ENCODE results near the gene CTDP1.

DNA sequence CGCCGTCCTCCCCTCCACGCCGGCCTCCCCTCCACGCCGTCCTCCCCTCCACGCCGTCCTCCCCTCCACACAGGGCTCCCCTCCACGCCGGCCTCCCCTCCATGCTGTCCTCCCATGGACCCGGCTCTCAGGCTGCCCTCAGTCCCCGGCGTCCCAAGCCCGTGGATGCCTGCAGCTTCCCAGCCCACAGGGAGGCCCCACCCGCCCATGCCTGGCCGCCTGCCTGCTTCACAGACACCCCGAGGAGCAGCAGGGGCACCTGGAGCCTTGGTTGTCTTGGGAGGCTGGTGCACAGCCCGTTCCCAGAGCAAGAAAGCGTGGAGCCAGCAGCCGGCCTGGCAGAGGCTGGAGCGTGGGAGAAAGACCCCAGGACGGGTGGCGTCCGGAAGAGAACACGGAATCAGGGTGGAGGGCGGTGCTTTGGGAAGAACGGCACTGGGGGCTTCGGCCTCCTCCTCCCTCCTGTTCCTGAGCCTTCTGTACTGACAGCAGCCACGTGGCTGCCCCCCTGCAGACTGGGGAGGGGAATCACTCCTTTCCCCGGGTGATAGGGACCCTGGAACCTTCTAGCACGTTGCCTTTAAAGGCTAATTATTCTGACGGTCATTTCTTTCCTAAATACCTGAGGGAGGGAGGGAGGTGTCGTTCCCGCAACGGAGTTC is 92.0 kb downstream of the CTDP1 start:
- TF ChIP-seq ZNF707 (tag by site-specific recombination; IDR thresholded peaks at IDR 0.05) (no peak), ZNF830 (tag by site-specific recombination; IDR thresholded peaks at IDR 0.05; ENCODE audit: low read depth) (no peak), SETDB1 (IDR thresholded peaks at IDR 0.05; ENCODE audit: insufficient read length, low read length) (no peak), ZNF302 (tag by site-specific recombination; IDR thresholded peaks at IDR 0.05; ENCODE audit: low read depth) (no peak), ZNF239 (tag by site-specific recombination; IDR thresholded peaks at IDR 0.05) (no peak)
- TF ChIP-seq, protein P1, sequence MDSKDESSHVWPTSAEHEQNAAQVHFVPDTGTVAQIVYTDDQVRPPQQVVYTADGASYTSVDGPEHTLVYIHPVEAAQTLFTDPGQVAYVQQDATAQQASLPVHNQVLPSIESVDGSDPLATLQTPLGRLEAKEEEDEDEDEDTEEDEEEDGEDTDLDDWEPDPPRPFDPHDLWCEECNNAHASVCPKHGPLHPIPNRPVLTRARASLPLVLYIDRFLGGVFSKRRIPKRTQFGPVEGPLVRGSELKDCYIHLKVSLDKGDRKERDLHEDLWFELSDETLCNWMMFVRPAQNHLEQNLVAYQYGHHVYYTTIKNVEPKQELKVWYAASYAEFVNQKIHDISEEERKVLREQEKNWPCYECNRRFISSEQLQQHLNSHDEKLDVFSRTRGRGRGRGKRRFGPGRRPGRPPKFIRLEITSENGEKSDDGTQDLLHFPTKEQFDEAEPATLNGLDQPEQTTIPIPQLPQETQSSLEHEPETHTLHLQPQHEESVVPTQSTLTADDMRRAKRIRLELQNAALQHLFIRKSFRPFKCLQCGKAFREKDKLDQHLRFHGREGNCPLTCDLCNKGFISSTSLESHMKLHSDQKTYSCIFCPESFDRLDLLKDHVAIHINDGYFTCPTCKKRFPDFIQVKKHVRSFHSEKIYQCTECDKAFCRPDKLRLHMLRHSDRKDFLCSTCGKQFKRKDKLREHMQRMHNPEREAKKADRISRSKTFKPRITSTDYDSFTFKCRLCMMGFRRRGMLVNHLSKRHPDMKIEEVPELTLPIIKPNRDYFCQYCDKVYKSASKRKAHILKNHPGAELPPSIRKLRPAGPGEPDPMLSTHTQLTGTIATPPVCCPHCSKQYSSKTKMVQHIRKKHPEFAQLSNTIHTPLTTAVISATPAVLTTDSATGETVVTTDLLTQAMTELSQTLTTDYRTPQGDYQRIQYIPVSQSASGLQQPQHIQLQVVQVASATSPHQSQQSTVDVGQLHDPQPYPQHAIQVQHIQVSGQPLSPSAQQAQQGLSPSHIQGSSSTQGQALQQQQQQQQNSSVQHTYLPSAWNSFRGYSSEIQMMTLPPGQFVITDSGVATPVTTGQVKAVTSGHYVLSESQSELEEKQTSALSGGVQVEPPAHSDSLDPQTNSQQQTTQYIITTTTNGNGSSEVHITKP (tag by site-specific recombination; IDR thresholded peaks at IDR 0.05), result no peak

Data from HEK293 (cell line).